ENCODE results near the gene PADI4.
A peak's percentile ranks its signal among the peaks of the same experiment; 100 is the strongest.

The PADI4 gene

GRCh38 chr1:17282836-17283235 is 25.2 kb upstream of the PADI4 start:
- no peak for DNase-seq

GRCh38 chr1:17286646-17287045 is 21.4 kb upstream of the PADI4 start:
- no peak for DNase-seq

GRCh38 chr1:17287130-17287776 is 20.7 kb upstream of the PADI4 start:
- peak; percentile 38 for DNase-seq

GRCh38 chr1:17289721-17290120 is 18.3 kb upstream of the PADI4 start:
- no peak for DNase-seq

- DNase-seq, result no peak
Measured at GRCh38 chr1:17290553-17290952, 17.4 kb upstream of the PADI4 start.

- DNase-seq, result no peak
Measured at GRCh38 chr1:17292299-17293160, 15.5 kb upstream of the PADI4 start.

- no peak for DNase-seq
Measured at GRCh38 chr1:17293681-17294425, 14.1 kb upstream of the PADI4 start.

GRCh38 chr1:17295292-17295691 is 12.7 kb upstream of the PADI4 start:
- DNase-seq, result no peak

GRCh38 chr1:17296086-17296485 is 11.9 kb upstream of the PADI4 start:
- DNase-seq, result peak; percentile 25

- no peak for DNase-seq
Measured at GRCh38 chr1:17297991-17298390, 10.0 kb upstream of the PADI4 start.

GRCh38 chr1:17301767-17302166 is 6.2 kb upstream of the PADI4 start:
- DNase-seq, result no peak

- DNase-seq, result peak; percentile 7
Measured at GRCh38 chr1:17304151-17304825, 3.7 kb upstream of the PADI4 start.

GRCh38 chr1:17304826-17305175 is 3.2 kb upstream of the PADI4 start:
- DNase-seq, result no peak

GRCh38 chr1:17305576-17306095 is 2.4 kb upstream of the PADI4 start:
- no peak for DNase-seq

GRCh38 chr1:17306407-17306806 is 1.6 kb upstream of the PADI4 start:
- DNase-seq, result no peak

- DNase-seq, result no peak
Measured at GRCh38 chr1:17306921-17307320, 1.1 kb upstream of the PADI4 start.

GRCh38 chr1:17307329-17307728 is 668 bp upstream of the PADI4 start:
- DNase-seq, result no peak

GRCh38 chr1:17308593-17308992 is 596 bp downstream of the PADI4 start:
- DNase-seq, result peak; percentile 78

GRCh38 chr1:17309426-17310067 is 1.6 kb downstream of the PADI4 start:
- no peak for DNase-seq

- no peak for DNase-seq
Measured at GRCh38 chr1:17310068-17310640, 2.2 kb downstream of the PADI4 start.

- no peak for DNase-seq
Measured at GRCh38 chr1:17313530-17314309, 5.7 kb downstream of the PADI4 start.
